GM18951 (cell line): ENCODE data around the gene SELENOO.
A peak's percentile ranks its signal among the peaks of the same experiment; 100 is the strongest.

Source experiments
- POLR2A ChIP-seq: IDR thresholded peaks from 4 replicates; pipeline ENCODE4 v1.6.1; 2011; ENCODE audit warnings: mild to moderate bottlenecking; ENCODE audit not compliant: insufficient read length, insufficient read depth; ENCODE audit errors: extremely low read depth
- in situ Hi-C: fragments of 300-500 bp; cut with MboI; formaldehyde crosslinking; loops from one replicate; pipeline ENCODE4 v1.12.0; 2022; ENCODE audit warnings: low sequenced_read_pairs, mixed read lengths, inconsistent platforms; ENCODE audit not compliant: unreplicated experiment

Gene SELENOO

GRCh38 chr22:50226063-50226874 lies 25.5 kb downstream of the SELENOO start:
- no peak for TF ChIP-seq POLR2A
- in situ Hi-C loops = no loop called here

- TF ChIP-seq POLR2A = no peak
- in situ Hi-C loops = no loop called here
These were observed 26.0 kb downstream of the SELENOO start for GRCh38 chr22:50226875-50227165.

GRCh38 chr22:50227579-50228215 lies 26.9 kb downstream of the SELENOO start:
- in situ Hi-C loops = no loop called here
- no peak for TF ChIP-seq POLR2A

- in situ Hi-C loops = no loop called here
- no peak for TF ChIP-seq POLR2A
These were observed 27.6 kb downstream of the SELENOO start for GRCh38 chr22:50228366-50228765.

- in situ Hi-C loops = no loop called here
- no peak for TF ChIP-seq POLR2A
These were observed 28.6 kb downstream of the SELENOO start for GRCh38 chr22:50229370-50229769.

- TF ChIP-seq POLR2A = no peak
- in situ Hi-C loops = no loop called here
These were observed 31.8 kb downstream of the SELENOO start for GRCh38 chr22:50232481-50233151.

- in situ Hi-C loops = no loop called here
- no peak for TF ChIP-seq POLR2A
These were observed 32.4 kb downstream of the SELENOO start for GRCh38 chr22:50233223-50233622.

- TF ChIP-seq POLR2A = no peak
- in situ Hi-C loops = no loop called here
These were observed 36.1 kb downstream of the SELENOO start for GRCh38 chr22:50236731-50237409.

- in situ Hi-C loops = no loop called here
- no peak for TF ChIP-seq POLR2A
These were observed 37.9 kb downstream of the SELENOO start for GRCh38 chr22:50238755-50239154.

GRCh38 chr22:50242406-50242949 lies 41.7 kb downstream of the SELENOO start:
- in situ Hi-C loops = no loop called here
- no peak for TF ChIP-seq POLR2A

- no peak for TF ChIP-seq POLR2A
- in situ Hi-C loops = no loop called here
These were observed 43.0 kb downstream of the SELENOO start for GRCh38 chr22:50243685-50244419.

GRCh38 chr22:50244420-50245213 lies 43.8 kb downstream of the SELENOO start, which contains the start of gene TUBGCP6:
Gene TUBGCP6, minus strand, starts transcription at chr22:50245023. Its CDS starts 564 bp downstream, at chr22:50244459.
- TF ChIP-seq POLR2A = peak; percentile 91
- in situ Hi-C loops = no loop called here
